ENCODE results near the gene SPDYE18.
"Not testable (repeated sequence)": the region's sequence is repeated elsewhere in the genome, so short reads cannot be mapped to it uniquely, and the experiment has no call there.

Gene SPDYE18, protein sequence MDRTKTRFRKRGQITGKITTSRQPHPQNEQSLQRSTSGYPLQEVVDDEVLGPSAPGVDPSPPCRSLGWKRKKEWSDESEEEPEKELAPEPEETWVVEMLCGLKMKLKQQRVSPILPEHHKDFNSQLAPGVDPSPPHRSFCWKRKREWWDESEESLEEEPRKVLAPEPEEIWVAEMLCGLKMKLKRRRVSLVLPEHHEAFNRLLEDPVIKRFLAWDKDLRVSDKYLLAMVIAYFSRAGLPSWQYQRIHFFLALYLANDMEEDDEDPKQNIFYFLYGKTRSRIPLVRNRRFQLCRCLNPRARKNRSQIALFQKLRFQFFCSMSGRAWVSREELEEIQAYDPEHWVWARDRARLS

DNA sequence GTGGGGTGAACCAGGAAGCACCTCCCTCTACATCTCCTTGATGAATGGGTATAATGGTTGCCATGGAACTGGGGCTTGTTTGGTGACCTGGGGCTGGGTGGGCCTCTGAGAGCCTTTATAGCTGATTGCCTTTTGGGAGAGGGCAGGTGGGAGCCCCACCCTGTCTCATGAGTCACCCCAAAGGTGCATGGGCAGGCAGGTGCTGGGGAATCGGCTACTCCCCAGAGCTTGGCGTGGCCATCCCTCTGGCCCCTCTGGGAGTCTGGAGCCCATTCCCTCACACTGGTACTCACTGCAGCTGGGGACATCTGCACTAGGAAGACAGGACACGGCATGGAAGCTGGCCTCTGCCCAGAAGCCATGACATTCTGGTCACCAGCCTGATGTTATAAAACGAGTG, at the start of gene SPDYE18:
SPDYE18 (minus strand) TSS at position 2 of the 400 bp plus-strand sequence. CDS start 2,046 bp downstream, outside the sequence.
- not testable (repeated sequence) for DNase-seq (ENCODE audit: low read depth in 2 of 2, low spot score in 1 of 2)

DNA sequence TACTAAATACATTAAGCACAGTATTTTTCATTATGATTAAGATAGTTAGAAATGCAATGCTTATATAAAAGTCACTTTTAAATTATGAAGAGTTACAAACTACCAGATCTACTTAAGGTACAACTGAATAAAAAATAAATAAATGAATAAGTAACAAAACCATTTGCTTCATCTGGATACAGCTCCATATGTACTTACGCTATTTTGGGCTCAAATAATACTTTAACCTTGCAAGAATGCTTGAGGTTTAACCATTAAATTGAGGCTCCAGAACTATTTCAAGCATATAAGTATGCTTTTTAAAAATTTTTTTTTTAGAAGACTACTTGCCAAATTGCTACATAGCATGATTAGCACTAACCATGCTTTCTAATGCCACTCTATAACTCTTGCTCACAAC, 46.0 kb upstream of the SPDYE18 start:
- not testable (repeated sequence) for DNase-seq (ENCODE audit: low read depth in 2 of 2, low spot score in 1 of 2)

DNA sequence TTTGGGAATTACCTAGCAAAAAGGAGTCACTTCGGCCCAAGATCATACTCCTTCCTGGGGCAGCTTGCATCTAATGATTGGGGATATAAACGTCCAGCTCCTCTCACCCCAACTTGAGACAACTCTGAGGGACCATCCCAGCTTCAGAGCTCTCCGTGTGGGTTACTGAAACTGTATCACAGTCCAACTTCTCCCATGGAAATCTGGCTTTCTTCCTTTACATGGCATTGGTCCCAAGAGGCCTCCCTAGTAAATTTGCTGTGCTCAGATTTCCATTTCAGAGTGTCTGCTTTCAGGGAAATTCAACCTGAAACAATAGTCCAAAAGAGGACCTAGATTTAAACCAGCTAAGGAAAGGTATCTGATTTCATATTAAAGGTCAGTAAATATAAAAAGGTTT, 45.3 kb upstream of the SPDYE18 start:
- DNase-seq (ENCODE audit: low read depth in 2 of 2, low spot score in 1 of 2): not testable (repeated sequence)

DNA sequence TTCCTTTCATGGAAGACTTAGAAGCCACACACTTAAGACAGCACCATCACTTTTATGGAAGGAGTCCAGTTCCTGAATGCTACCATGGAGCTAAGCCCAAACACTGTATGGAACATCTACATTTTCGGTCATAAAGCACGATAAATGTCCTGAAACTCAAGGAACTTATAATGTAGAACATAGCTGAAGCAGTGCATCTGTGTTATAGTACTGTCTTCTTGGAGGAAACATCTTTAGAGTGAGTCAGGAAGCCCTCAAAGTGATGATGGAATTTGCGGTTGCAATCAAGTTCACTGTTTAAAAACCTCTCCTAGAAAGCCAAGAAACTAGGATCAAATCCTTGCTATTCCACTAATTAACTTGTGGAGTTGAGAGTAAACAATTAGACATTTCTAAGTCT, 43.5 kb upstream of the SPDYE18 start:
- not testable (repeated sequence) for DNase-seq (ENCODE audit: low read depth in 2 of 2, low spot score in 1 of 2)

DNA sequence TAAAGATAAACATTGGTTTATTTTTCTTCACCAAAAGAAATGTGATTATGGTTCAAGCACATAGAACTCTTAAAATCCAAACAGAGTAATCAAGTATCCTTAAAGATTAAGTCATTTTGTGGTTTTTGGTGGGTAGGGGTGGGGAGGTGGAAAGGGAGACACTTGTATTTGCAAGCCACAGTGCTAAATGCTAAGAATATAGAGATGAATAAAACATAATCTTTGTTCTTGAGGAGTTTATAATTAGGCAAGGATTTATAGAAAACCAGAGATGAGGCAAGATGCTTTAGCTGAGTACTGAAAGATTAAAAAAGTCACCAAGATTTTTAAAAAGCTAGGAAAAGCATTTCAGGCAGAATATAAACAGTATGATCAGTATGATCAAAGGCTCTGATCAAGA, 40.3 kb upstream of the SPDYE18 start:
- DNase-seq (ENCODE audit: low read depth in 2 of 2, low spot score in 1 of 2): not testable (repeated sequence)

DNA sequence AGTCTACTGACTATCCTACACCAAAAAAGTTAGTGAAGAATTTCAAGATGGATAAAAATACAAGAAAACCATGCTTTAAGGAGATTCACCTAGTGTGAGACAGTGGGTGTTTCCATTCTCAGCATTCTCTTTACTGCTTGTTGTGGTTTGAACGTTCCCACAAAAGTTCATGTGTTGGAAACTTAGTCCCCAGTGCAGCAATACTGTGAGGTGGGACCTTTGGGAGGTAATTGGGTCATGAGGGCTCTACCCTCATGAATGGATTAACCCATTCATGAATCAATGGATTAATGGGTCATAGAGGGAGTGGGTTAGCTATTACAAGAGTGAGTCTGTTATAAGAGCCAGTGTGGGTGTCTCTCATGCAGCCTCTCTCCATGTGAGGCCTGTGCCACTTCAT, 38.8 kb upstream of the SPDYE18 start:
- DNase-seq (ENCODE audit: low read depth in 2 of 2, low spot score in 1 of 2): not testable (repeated sequence)

DNA sequence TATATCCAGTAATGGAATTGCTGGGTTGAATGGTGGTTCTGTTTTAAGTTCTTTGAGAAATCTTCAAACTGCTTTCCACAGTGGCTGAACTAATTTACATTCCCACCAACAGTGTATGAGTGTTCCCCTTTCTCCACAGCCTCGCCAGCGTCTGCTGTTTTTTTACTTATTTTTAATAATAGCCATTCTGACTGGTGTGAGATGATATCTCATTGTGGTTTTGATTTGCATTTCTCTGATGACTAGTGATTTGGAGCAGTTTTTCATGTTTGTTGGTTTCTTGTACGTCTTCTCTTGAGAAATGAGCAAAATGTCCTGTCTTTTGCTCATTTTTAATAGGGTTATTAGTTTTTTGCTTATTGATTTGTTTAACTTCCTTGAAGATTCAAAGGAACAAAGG, 38.1 kb upstream of the SPDYE18 start:
- not testable (repeated sequence) for DNase-seq (ENCODE audit: low read depth in 2 of 2, low spot score in 1 of 2)

DNA sequence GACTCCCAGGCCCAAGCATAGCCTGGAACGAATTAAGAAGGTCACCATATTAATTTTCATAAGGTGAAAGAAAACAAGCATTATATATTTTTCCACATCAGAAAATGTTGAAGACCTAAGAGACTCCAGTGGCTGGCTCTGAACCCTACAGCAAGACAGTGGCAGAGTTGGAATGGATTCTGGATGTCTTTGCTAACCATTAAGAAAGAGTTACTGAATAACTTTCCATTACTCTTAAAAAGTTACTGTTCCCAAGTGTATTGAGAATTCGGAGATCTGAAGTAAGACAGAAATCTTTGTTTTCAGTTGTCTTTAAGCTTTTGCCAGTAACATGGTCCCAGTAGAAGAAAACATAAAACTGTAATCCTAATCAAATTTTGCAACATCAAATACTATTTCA, 29.9 kb upstream of the SPDYE18 start:
- not testable (repeated sequence) for DNase-seq (ENCODE audit: low read depth in 2 of 2, low spot score in 1 of 2)

DNA sequence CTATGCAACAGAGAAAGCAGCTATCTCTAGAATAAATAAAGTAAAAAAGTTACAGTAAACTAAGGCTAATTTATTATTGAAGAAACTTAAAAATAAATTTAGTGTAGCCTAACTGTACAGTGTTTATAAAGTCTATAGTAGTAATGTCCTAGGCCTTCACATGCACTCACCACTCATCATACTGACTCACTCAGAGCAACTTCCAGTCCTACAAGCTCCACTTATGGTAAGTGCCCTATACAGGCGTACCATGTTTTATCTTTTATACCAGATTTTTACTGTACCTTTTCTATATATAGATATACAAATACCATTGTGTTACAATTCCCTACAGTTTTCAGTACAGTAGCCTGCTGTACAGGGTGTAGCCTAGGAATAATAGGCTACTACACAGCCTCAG, 19.8 kb upstream of the SPDYE18 start:
- DNase-seq (ENCODE audit: low read depth in 2 of 2, low spot score in 1 of 2): not testable (repeated sequence)

DNA sequence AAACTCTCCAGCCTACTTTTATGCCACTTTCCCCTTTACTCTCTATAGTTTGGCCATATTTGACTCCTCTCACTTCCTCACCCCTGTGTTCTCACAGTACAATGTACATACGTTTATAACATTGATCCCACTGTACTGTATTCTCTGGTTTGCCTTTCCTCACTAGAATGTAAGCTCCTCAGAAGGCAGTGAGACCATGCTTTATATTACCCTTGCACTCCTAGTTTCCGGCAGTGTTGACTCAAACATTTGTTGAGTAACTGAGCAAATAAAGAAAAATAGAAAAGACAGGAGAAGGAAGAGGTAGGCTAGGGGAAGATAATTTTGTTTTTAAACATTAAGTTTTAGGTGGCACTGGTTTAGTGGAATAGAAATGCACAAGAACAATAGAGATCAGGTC, 17.9 kb upstream of the SPDYE18 start:
- DNase-seq (ENCODE audit: low read depth in 2 of 2, low spot score in 1 of 2): not testable (repeated sequence)

DNA sequence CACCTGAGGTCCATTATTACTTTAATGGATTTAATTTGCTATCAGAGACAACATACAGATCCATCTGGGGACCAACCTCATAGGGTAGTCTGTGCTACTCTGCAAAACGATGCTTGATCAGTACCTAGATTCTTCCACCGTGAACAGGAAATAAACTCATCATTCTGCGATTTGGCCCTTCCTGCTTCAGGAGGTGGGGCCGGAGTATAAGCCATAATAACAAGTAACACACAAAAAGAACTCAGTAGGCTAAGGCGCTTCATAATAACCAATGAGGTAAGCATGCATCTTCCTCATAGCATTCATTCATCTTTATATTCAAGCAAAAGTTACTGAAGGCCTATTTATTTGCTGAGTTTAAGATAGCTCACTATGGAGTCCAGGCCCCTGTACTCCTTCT, 17.3 kb upstream of the SPDYE18 start:
- DNase-seq (ENCODE audit: low read depth in 2 of 2, low spot score in 1 of 2): not testable (repeated sequence)

DNA sequence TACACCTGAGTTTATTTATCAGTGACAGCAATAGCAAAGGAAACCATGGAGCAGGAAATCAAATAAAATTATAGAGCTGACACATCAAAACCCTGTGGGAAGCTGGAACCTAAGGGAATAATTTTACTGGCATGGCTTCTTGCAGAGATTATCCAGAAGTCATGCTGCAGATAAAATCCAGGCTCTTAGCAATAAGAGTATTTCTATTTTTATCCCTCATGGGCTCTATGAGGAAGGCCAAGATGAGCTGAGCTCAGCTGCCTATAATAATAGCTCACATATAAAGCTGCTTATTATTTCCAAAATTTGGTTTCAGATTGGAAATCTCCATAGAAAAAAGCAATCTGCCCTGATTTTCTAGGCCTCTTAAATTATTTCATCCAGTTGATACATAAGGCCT, 16.8 kb upstream of the SPDYE18 start:
- not testable (repeated sequence) for DNase-seq (ENCODE audit: low read depth in 2 of 2, low spot score in 1 of 2)

DNA sequence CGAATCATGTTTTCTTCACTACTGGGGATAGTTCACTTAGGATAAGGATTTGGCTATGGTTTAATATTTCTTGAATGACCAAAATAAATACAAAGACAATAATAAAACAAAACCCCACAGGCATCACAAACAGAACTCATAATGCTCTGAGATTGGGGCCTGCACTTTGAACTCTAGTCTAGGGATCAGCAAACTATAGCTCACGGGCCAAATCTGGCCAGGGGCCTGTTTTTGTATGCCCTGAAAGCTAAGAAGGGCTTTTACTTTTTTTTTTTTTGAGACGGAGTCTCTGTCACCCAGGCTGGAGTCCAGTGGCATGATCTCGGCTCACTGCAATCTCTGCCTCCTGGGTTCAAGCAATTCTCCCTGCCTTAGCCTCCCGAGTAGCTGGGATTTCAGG, 14.7 kb upstream of the SPDYE18 start:
- not testable (repeated sequence) for DNase-seq (ENCODE audit: low read depth in 2 of 2, low spot score in 1 of 2)

DNA sequence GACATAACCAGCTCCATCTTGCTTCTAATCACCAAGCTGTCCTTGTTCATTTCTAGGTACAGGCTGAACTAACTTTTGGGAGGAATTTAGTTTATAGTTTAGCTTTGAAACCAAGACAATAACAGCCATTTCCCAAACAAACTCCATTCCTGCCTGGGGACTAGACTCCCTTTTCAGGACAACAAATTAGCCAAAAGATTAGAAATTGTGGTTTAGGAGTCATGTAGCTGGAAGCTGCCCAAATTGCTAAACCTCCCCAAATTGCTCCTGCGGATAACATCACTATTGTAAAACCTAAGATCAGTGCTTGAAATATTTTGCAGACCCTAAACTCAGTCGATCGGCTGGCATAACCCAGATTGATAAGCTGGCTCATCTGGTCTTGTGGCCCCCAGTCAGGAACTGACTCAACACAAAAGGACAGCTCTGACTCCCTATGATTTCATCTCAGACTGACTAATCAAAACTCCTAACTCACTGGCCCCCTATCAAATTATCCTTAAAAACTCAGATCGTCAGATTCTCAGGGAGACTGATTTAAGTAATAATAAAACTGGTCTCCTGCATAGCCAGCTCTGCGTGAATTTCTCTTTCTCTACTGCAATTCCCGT, 12.5 kb upstream of the SPDYE18 start:
- not testable (repeated sequence) for DNase-seq (ENCODE audit: low read depth in 2 of 2, low spot score in 1 of 2)

DNA sequence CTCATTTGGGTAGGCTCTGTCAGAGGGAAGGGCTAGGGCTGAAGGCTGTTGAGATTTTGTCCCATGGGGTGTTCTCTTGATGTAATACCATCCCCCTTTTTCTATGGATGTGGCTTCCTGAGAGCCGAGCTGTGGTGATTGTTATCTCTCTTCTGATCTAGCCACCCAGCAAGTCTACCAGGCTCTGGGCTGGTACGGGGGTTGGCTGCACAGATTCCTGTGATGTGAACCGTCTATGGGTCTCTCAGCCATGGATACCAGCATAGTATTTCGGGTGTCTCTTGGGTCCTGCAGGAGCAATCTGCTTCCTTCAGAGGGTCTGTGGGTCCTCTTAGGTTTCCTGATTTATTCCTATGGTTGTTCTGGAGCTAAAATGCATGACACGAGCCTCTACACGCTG, 8.8 kb upstream of the SPDYE18 start:
- DNase-seq (ENCODE audit: low read depth in 2 of 2, low spot score in 1 of 2): not testable (repeated sequence)

DNA sequence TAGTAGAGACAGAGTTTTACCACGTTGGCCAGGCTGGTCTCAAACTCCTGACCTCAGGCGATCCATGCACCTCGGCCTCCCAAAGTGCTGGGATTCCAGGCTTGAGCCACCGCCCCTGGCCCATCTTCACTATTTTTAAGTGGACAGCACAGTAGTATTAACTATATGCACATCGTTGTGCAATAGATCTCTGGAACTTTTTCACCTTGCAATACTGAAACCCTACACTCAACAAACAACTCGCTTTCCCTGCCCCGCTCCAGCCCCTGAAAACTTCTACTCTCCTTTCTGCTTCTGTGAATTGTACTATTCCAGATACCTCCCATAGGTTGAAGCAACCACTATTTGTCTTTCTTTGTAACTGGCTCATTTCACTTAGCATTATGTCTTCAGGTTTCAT, 3.5 kb upstream of the SPDYE18 start:
- not testable (repeated sequence) for DNase-seq (ENCODE audit: low read depth in 2 of 2, low spot score in 1 of 2)

DNA sequence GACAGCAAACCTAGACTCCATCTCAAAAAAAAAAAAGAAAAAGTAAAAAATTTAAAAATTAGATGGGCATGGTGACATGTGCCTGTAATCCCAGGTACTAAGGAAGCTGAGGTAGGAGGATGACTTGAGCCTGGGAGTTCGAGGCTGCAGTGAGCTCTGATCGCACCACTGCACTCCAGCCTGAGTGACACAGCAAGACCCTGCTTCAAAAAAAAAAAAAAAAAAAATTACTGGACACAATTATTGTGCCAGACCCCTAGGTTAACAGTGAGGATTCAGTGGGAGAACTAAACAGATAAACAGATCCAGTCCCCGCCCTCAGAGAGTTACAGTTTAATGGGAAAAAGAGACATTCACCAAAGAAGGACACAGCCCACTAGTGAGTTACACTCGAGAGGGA, 1.4 kb upstream of the SPDYE18 start:
- not testable (repeated sequence) for DNase-seq (ENCODE audit: low read depth in 2 of 2, low spot score in 1 of 2)

DNA sequence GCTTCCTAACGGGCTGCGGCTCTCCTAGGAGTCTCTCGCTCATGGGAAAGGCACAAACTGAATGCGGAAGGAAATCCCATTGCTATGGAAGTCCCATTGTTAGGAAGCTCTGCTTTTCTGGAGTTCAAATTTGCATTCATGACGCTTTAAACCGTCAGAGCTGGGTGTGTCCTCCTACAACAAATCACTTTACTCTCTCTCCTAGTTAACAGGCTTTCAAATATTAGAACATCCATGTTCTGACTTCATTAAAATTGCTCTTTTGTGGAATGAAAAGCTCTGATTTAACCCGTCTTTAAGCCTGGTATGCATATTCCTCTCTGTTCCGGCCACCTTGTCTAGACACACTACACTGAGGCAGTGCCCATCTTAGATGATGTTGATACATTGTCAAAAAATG, 30.1 kb downstream of the SPDYE18 start, which contains the start of gene SPDYE17:
SPDYE17 (minus strand) TSS at position 101 of the 400 bp plus-strand sequence. CDS start 1,791 bp downstream, outside the sequence.
- DNase-seq (ENCODE audit: low read depth in 2 of 2, low spot score in 1 of 2): not testable (repeated sequence)

DNA sequence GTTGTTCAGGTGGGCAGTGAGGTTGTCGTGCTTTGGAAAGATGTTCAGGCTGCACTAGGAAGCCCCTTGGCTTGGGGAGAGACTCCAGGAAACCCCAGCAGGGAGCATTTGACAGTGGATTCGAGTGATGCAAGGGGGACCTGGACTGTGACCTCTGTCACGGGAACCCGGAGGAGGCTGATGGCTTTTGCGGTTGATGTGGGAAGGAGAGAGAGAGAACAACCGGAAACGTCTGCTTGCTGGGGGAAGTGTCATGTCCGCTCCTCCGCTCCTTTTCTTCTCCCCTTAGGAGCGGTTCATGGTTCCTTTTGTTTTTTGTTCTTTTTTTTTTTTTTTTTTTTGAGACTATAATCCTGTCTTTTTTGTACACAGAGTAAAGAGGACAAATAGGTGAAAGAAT, 36.0 kb downstream of the SPDYE18 start:
- DNase-seq (ENCODE audit: low read depth in 2 of 2, low spot score in 1 of 2): not testable (repeated sequence)

DNA sequence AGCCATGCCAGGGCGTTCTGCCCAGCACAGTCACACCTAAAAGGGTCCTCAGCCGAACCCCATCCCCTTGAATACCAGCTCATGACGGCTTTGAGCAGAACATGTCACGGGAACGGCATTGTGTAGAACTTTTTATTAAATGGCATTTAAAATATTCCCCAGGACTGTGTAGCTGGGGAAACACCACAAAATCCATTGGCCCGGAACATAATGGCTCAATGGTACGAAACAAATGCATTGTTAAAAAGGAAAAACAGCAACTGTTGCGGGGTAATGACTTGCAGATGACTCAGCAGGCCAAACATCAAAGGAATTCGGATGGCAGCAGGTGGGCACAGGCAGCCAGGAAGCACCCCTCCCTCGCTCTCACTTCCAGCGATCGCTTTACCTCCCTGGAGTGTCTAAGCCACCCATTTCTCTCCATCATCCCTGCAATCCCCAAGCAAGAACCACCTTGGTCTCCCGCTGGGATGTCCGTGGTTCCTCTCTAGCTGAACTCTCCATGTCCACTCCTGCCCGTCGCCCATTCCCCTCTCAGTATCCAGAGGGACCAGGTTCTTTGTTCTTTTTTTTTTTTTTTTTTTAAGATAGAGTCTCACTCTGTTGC, 52.2 kb downstream of the SPDYE18 start:
- DNase-seq (ENCODE audit: low read depth in 2 of 2, low spot score in 1 of 2): not testable (repeated sequence)

DNA sequence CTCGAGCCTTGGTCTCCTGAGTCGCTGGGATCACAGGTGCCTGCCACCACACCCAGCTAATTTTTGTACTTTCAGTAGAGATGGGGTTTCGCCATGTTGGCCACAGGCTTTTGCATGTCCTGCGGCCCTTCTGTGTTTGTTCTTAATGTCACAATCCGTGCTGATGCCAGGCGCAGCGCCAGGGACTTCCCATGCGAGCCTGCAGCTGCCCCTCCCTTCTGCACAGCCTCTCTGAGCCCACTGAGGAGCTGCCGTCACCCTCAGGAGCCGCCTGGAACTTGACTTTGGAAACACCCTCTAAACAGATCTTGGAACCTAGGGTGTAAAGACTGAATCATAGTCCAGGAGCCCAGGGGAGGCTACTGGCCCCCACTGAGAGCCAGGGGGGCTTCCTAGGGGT, 54.4 kb downstream of the SPDYE18 start:
- DNase-seq (ENCODE audit: low read depth in 2 of 2, low spot score in 1 of 2): not testable (repeated sequence)
